Lung (tissue), 12 donors: ENCODE data around the gene DRD2. TPM values are rescaled to one million over a fixed set of nuclear protein-coding genes. Genes with fewer than 3 reads are reported as not detected.

Experiments used
- ATAC-seq: fragments of 200-7000 bp; cut with Tn5 transposase; one replicate; pipeline ENCODE4 v1.9.1; 2020; ENCODE audit warnings: moderate number of reproducible peaks; ENCODE audit not compliant: insufficient read depth, low FRiP score
- DNase-seq, 3 donors: peaks; one replicate each; pipeline ENCODE4 v3.0.0-alpha.2; 2013 to 2017
- H3K27ac ChIP-seq, 2 donors: one replicate each; pipeline ENCODE4 v1.5.1; 2013; ENCODE audit warnings: mild to moderate bottlenecking in 2 of 2, moderate library complexity in 2 of 2, control low read depth in 1 of 2, inconsistent platforms in 1 of 2, low read depth in 1 of 2, low read length in 1 of 2
- H3K27me3 ChIP-seq, 3 donors: one replicate each; pipeline ENCODE4 v1.5.1; 2013; ENCODE audit warnings: low read length in 2 of 3; ENCODE audit not compliant: control insufficient read depth in 3 of 3, insufficient read depth in 3 of 3
- H3K36me3 ChIP-seq, 4 donors: one replicate each; pipeline ENCODE4 v1.5.1; 2013; ENCODE audit warnings: low read length in 4 of 4, mild to moderate bottlenecking in 1 of 4, moderate library complexity in 1 of 4; ENCODE audit not compliant: control insufficient read depth in 4 of 4, insufficient read depth in 4 of 4
- H3K4me1 ChIP-seq, 5 donors: one replicate each; pipeline ENCODE4 v1.5.1; 2013; ENCODE audit warnings: low read length in 5 of 5, mild to moderate bottlenecking in 2 of 5, moderate library complexity in 1 of 5; ENCODE audit not compliant: control insufficient read depth in 5 of 5, insufficient read depth in 5 of 5
- H3K4me3 ChIP-seq: one replicate; pipeline ENCODE4 v1.5.1; 2013; ENCODE audit warnings: mild to moderate bottlenecking, control low read depth, moderate library complexity
- H3K9ac ChIP-seq, 2 donors: one replicate each; pipeline ENCODE4 v1.5.1; 2013; ENCODE audit warnings: low read length in 2 of 2, control low read depth in 1 of 2; ENCODE audit not compliant: insufficient read depth in 1 of 2
- H3K9me3 ChIP-seq, 4 donors: one replicate each; pipeline ENCODE4 v1.5.1; 2013; ENCODE audit warnings: low read length in 3 of 4, mild to moderate bottlenecking in 1 of 4, moderate library complexity in 1 of 4; ENCODE audit not compliant: control insufficient read depth in 4 of 4, insufficient read depth in 3 of 4
- CTCF ChIP-seq: IDR thresholded peaks from 2 replicates; pipeline ENCODE4 v1.5.1; 2012; ENCODE audit warnings: mild to moderate bottlenecking; ENCODE audit errors: control extremely low read depth, extremely low read depth
- WGBS, 2 donors: extraction: QIAGEN DNeasy Blood & Tissue Kit; methylation state at CpG; one replicate each; pipeline ENCODE4 v1.1.7; 2013; 5-methylcytosine and 5-hydroxymethylcytosine counted together
- polyA plus RNA-seq, 2 donors: library from polyadenylated mRNA; stranded (reverse); fragments of 200-250 nt; gene quantifications; one replicate each; pipeline ENCODE4 v1.2.1, GENCODE V29; 2013
- total RNA-seq, 2 donors: library from RNA; depleted of rRNA in 1 of 2; stranded (reverse); fragments of >200 nt in 1 of 2; gene quantifications; one replicate each; pipeline ENCODE4 v1.2.1, GENCODE V29; 2014 to 2021
- donor health status: control.
- donor health status: control.
- donor health status: Bipolar disorder and iron deficiency.
- donor health status: healthy.
- donor health status: DM: yes; HTN: yes; CAD: no.

DRD2 gene
- total and polyA plus RNA-seq, 4 donors: 0.08 to 0.28 TPM; not detected in 2

- ATAC-seq (no peak), DNase-seq (no peak)
- TF ChIP-seq CTCF: no peak
- Histone ChIP-seq H3K27ac (no peak overlapping the region), H3K9me3 (no peaks in the 10 kb centered on the region), H3K4me3 (no peak overlapping the region), H3K4me1 (no peaks in the 10 kb centered on the region), H3K9ac (no peak overlapping the region), H3K27me3 (no peaks in the 10 kb centered on the region), H3K36me3 (peaks cover 0 to 4% (median 0%) of the 10 kb centered on the region in 4 donors)
- 89 to 93% methylated on average over 5 of the region's 5 CpGs for WGBS, 2 donors
These were observed 99.8 kb downstream of the DRD2 start for GRCh38 chr11:113375402-113375801.

DNA sequence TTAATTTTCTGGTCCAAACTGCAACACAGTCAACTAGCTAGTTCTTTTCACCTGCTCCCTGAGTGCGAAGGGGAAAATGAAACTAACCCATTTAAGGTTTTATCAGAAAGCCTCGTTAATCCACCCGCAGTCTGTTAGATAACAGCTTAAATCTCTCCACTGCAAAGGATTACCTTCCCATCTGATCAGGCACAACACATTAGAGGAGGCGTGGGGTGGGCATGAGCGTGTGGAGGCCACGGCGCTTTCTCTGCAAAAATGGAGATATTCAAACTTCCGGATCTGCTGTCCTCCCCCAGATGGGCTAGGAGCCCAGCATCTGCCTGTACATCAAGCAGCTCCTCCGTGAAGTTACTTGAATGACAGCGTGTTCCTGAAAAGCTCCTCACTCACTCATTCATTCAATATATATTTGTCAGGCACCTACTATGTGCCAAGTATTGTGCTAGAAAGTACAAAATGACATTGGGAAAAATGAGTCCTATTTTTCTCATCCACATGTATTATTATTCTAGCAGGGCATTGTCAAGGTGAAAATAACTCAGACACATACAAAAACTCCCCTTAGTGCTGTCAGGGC is 101.1 kb downstream of the DRD2 start:
- no peaks in the 10 kb centered on the region for H3K27me3 ChIP-seq
- no peak overlapping the region for H3K4me3 ChIP-seq
- no peaks in the 10 kb centered on the region for H3K4me1 ChIP-seq
- peaks cover 0 to 4% (median 0%) of the 10 kb centered on the region in 4 donors for H3K36me3 ChIP-seq
- WGBS, 2 donors: 86 to 88% methylated on average over 10 of the region's 10 CpGs
- ATAC-seq: no peak
- DNase-seq: no peak
- no peak overlapping the region for H3K9ac ChIP-seq
- H3K9me3 ChIP-seq: no peaks in the 10 kb centered on the region
- TF ChIP-seq CTCF: no peak
- H3K27ac ChIP-seq: no peak overlapping the region

DNA sequence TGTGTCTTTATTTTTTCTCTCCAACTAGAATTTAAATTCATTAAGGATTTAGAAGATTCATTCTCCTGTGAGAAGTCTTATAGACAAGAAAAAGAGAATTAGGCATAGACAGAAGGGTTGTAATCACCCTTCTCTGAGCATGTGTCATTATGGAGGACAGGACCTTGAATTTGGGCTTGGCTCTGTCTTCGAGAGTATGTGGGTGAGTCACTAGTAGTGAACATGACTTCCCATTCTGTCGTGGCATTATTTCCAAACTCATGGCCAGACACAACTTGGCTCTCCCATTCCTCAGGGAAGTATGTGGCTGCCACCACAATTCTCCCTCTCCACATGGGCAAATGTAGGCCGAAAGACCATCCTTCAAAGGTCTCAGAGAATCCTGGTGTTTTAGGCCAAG is 101.9 kb downstream of the DRD2 start:
- DNase-seq: no peak
- no peak overlapping the region for H3K9ac ChIP-seq
- no peak overlapping the region for H3K27ac ChIP-seq
- H3K9me3 ChIP-seq: no peaks in the 10 kb centered on the region
- 88 to 90% methylated on average over 3 of the region's 3 CpGs for WGBS, 2 donors
- no peak overlapping the region for H3K4me3 ChIP-seq
- H3K4me1 ChIP-seq: no peaks in the 10 kb centered on the region
- no peak for ATAC-seq
- no peak for TF ChIP-seq CTCF
- no peaks in the 10 kb centered on the region for H3K27me3 ChIP-seq
- peaks cover 0 to 6% (median 1%) of the 10 kb centered on the region in 4 donors for H3K36me3 ChIP-seq

DNA sequence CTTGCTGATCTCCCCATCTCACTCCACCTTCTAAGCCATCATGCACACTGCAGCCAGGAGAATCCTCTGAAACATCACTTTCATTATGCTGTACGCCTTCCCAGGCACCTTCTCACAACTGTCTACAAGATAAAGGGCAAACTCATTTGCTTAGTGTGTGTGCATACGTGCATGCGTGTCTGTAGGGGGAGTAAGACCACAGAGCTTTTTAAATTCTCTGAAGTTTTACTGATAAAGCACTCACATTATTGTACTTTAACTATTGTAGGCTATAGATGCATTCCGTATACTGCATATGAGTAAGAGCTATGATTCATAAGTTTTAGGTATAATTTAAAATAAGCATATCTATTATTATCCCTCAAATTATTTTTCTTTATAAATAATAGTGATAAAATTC is 102.9 kb downstream of the DRD2 start:
- Histone ChIP-seq H3K9ac (no peak overlapping the region), H3K27ac (no peak overlapping the region), H3K36me3 (peaks cover 0 to 11% (median 3%) of the 10 kb centered on the region in 4 donors), H3K4me3 (no peak overlapping the region), H3K9me3 (no peaks in the 10 kb centered on the region), H3K4me1 (no peaks in the 10 kb centered on the region), H3K27me3 (no peaks in the 10 kb centered on the region)
- DNase-seq (no peak), ATAC-seq (no peak)
- 86 to 90% methylated on average over 4 of the region's 4 CpGs for WGBS, 2 donors
- no peak for TF ChIP-seq CTCF
